Activated T-helper 1 cell treated with Interleukin-2 at 50 U/mL for 16 hours (primary cell): Measurements from ENCODE around the gene CLPSL1.
A peak's percentile ranks its signal among the peaks of the same experiment; 100 is the strongest.
"Not testable (repeated sequence)": the region's sequence is repeated elsewhere in the genome, so short reads cannot be mapped to it uniquely, and the experiment has no call there.

Experiments
- DNase-seq: peaks from one replicate; pipeline ENCODE4 v3.0.0-alpha.2; 2020; ENCODE audit warnings: low read depth

CLPSL1 gene, protein sequence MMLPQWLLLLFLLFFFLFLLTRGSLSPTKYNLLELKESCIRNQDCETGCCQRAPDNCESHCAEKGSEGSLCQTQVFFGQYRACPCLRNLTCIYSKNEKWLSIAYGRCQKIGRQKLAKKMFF

DNA sequence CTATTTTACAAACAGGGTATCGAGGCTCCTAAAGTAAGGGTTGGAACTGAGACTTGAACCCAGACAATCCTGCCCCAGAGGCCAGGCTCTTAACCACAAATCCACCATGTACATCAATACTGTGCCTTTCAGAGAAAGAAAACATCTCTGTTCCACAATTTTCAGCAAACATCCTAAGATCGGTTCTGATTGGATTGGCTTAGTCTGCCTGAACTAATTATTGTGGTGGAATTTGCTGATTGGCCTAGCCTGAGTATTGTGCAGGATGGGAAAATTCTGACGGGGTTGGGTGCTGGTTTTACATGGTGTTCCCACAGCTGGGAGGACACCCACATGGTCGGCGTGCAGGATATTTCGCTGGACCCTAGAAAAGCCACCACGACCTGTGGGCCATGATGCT lies at the start of gene CLPSL1:
CLPSL1 (plus strand) TSS at position 301 of the 400 bp plus-strand sequence; CDS start at position 393, 92 bp downstream.
- no peak for DNase-seq

DNA sequence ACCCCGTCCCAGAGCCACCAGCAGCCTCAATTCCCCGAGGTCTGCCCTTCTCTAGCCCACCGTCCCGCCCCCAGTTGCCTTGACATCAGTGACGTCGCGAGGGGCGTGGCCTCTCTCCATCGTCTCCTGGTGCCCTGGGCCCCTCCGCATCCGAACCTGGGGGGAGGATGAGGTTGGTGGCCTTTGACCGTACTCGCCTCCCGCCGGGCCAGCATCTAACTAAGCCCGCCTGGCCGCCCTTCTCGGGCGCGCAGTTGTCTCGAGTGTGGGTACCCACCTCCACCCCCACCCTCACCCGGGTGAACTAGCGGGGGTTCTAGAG lies 49.4 kb upstream of the CLPSL1 start:
- DNase-seq, result peak; percentile 82

DNA sequence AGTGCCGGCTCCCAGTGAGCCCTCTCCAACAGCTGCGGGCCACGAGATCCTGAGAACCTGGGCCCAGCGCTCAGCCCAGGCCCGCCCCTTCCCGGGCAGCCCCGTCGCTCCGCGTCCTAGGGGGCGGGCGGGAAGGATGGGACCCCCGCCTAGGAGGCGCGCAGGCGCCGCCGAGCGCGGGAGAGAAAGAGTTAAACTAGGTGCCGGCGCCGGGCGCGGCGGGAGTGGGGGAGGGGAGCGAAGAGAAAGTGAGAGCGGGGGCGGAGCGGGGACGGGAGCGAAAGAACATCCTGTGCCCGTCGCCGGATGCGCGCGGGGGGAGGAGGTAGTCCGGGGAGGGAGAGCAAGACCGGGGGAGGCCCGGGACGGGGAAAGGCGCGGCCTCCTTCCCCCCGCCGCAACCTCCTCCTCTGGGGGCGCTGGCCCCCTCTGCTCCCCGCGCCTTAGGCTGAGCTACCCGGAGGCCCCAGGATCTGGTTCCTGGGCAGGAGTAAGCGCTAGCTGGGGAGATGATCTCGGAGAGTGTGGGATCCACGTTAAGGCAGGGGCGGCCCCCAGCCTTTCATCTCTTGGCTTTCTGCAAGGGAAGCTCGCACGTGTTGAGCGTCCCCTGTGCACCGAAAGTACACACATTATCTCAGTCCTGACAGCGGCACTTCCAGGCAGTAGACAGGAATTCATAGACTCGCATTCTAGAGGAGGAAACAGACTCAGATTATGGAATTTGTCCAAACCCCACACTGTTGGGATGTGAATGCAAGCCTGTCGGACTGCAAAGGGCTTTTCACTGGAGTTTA lies 48.9 kb upstream of the CLPSL1 start:
- peak; percentile 90 for DNase-seq

DNA sequence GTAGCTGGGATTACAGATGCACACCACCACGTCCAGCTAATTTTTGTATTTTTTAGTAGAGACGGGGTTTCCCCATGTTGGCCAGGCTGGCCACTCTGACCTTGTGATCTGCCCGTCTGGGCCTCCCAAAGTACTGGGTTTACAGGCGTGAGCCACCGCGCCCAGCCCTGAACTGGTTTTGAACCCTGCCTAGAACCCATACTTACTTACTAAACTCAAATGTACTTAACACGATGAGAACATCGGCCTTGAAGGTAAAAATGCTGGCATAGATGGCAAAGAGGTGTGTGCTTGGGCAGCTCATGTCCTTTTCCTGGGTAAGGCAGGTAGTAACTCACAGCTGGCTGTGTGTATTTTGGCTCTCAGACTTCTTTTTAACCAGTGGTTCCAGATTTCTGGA lies 47.2 kb upstream of the CLPSL1 start:
- no peak for DNase-seq

DNA sequence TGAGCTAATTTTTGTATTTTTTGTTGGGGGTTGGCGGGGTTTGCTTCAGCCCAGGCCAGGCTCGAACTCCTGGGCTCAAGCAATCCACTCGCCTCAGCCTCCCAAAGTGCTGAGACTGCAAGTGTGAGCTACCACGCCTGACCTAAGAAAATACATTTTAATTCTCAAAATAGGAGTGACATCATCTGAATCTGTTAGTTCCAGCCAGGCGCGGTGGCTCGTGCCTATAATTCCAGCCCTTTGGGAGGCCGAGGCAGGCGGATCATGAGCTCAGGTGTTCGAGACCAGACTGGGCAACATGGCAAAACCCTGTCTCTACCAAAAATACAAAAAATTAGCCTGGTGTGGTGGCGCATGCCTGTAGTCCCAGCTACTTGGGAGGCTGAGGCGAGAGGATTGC lies 46.5 kb upstream of the CLPSL1 start:
- DNase-seq, result not testable (repeated sequence)

DNA sequence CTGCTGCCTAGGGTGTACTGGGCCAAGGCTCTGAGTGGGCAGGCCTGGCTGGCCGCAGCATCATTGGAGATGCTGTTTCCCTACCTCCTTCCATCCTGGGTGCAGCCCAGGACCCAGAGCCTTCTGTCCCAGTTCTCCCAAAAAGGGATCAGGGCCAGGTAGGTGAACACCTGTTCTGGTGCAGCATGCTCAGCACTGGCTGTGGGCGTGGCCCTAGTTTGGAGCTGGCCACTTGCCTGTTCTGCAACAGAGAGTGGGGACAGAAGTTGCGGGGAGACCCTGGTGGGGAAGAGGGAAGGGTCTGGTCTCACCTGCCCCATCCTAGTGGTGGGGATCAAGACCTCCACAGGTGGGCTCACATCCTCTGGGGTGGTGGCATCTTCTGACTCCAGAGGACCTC lies 45.4 kb upstream of the CLPSL1 start:
- DNase-seq, result no peak

DNA sequence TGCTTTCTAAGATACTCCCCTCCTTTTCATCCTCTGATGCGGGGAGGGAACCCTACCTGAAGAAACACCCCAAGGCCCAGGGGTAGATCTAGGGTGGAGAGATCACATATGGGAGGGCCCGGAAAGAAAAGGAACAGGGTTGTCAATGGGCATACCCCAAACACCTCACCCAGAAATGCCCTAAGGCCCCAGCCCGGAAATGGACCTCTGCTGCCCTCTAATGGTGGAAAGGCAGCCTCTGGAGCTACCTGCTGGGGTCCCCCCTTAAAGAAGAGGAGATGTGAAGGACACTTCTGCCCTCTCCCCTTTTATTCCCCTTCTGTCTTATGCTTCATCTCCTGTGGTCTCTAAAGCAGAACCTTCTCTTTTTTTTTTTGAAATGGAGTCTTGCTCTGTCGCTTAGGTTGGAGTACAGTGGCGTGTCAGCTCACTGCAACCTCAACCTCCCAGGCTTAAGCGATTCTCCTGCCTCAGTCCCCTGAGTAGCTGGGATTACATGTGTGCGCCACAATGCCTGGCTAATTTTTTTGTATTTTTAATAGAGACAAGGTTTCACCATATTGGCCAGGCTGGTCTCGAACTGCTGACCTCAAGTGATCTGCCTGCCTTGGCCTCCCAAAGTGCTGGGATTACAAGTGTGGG lies 44.4 kb upstream of the CLPSL1 start:
- peak; percentile 69 for DNase-seq

DNA sequence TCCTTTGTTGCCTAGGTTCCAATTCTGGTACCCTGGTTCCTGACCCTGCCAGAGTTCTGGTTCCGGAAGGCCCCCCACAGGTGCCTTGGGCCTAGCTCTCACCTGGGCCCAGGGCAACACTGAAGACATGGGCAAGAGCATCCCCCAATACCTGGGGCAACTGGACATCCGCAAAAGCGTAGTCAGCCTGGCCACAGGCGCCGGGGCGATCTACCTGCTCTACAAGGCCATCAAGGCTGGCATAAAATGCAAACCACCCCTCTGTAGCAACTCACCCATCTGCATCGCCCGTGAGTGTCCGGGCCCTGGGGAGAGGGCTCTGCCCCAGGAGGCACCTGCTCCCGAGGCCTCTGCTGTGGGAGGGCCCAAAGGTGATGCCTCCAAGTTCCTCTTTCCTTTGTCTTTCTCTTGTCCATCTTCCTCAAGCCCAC lies 43.8 kb upstream of the CLPSL1 start, which contains the start of gene ARMC12:
ARMC12 (plus strand) TSS at position 51 of the 431 bp plus-strand sequence; CDS start at position 128, 77 bp downstream.
- DNase-seq, result no peak

DNA sequence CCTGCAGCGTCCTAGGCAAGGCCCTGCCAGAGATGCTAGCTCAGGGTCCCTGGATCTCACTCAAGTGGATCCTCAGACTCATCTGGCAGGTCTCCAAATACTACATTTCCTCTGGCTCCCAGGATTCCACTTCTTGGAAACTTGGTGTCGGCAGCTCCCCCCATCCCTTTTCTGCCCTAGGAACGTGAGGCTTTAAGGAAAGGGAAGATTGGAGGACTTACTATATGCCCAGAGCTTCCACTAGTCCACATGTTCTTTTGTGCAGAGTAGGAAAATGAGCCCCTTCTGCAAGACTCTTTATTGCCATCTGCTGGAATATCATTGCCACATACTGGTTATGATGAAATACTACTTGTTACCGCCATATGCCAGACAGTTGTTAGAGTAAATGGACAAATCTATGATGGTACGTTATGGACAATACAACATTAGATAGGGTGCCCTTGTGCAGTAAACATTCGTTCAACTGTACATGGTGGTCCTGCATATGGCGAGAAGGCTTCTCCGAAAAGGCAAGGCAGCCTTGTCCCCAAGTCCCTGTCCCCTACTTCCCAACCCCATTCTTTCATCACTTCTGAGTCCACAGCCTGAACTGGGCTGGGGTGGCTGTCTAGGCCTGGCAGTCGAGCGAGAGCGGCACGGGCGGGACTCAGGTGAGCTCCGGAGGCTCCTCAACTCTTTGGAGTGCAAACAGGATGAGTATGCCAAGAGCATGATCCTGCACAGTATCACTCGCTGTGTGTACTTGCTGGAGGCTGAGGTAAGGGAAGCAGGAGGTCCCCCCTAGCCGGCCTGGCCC lies 43.2 kb upstream of the CLPSL1 start:
- DNase-seq, result no peak

DNA sequence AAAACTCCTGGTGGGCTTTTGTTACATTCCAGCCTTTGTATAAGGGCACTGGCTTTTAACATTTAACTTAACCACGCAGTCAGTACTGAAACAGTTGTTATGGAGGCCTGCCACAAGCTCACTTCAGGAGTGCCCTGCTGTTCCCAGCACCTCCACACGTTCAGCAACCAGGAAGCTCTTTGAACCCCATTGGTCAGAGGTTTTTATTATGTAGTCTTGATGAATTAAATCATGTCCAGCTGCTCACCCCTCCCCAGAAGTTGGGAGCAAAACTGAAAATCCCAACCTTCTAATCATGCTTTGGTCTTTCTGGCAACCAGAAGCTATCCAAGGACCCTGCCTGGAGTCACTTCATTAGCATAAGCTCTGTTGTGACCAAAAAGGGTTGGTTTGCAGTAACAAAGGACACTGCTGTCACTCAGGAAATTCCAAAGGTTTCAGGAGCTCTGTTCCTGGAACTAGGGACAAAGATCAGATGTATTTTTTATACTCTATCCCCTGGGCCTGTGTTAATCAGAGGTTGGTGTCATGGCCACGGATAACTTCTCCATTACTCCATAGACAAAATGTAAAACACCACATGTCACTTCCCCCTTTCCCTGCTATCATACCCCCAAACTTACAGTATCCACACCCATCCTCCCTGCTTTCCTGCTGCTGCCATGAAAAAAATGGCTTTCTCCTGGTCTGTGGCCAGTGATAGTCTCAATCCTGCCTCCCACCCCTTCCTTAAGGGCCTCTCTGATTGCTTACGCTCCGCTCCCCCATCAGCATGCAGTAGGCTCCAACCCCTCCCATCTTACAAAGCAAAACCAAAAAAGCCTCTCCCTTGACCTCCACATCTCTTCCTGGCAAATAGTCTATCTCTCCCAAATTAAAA lies 40.9 kb upstream of the CLPSL1 start:
- DNase-seq, result no peak

DNA sequence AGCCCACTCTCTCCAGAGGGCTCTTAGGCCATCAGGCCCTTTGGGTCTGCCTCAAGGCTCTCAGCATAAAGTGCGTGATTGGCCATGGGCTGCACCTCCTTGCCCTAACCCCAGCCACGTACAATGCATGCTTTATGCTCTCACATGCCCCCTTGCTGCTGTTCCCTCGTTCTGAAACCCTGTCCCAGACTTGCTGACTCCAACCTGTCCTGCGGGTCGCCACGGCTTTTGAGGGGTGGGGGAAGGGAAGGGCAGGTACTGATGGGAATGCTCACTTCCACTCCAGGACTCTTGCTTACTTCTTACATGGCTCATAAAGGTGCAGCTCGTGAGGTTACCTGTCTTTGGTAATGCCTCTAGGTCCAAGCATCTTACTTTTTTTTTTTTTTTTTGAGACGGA lies 38.0 kb upstream of the CLPSL1 start:
- DNase-seq, result no peak

DNA sequence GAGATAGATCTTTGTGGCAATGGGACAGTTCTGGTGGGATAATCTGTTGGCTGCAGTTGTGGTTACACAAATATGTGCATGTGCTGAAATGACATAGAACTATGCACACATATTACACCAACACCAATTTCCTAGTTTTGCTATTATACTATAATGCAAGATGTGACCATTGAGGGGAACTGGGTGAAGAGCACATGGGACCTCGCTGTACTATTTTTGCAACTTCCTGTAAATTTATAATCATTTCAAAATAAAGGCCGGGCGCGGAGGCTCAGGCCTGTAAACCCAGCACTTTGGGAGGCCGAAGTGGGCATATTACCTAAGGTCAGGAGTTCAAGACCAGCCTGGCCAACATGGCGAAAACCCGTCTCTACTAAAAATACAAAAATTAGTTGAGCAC lies 35.3 kb upstream of the CLPSL1 start:
- DNase-seq, result no peak

DNA sequence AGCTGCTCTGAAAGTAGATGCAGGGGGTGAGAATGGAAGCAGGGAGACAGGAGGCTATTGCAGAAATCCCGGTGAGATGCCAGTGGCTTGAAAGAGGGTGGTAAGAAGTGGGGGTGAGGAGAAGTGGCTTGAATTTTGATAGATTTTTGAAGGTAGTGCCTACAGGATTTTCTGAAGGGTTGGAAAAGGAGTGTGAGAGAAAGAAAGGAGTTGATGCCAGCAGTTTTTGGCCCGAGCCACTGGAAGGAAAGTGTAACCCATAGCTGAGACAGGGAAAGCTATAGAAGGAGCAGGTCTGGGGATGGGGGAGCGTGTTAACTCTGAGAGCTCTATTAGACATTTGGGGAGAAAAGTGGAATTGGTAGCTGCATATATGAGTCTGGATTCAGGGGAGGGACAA lies 34.3 kb upstream of the CLPSL1 start:
- DNase-seq, result no peak

DNA sequence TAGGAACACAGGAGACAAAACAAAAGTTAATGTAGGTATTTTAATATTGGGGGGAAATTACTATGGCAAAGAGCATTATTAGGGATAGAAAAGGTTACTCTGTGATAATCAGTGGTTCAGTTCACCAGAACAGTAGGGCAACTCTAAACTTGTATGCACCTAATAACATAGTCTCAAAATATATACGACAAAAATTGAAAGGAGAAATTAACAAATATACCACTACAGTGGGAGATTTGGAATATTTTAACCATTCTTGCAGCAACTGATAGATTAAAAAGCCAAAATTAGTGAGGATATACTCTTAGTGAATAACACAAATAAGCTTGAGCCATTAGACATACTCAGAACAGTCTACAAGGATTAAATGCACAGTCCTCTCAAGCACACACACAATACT lies 32.9 kb upstream of the CLPSL1 start:
- DNase-seq, result no peak

DNA sequence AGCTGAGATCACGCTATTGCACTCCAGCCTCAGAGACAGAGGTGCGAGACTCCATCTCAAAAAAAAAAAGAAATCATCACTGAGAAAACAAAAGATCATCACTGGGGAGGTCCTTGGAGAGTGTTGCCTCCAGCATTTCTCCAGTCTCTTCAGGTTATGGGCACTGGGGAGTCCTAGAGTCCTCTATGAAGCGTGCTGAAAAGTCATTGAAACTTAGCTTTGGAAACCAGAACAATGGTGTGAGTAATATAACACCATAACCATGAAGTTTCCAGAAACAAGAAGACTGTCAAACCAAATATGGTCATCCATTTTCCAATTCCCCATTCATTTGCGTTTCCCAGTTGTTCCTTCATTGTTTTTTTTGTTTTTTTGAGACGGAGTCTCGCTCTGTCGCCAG lies 30.3 kb upstream of the CLPSL1 start:
- DNase-seq, result no peak

DNA sequence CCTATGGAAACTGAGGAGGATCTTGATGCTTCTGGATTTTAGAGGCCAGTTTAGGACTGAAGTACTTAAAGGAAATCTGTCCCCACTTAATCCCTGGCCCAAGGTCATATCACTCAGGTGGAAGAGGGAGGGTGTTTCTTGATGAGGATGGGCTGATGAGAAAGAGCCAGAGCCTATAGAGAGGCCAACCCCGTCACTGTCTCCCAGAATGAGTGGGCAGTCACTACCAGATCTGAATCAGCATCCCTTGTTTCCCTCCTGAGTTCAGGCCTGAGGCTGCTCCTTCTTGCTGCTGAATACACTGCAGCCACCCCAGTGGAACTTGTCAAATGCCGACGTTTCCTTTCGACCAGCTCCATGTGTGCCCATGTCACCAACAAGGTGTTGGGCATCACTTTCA lies 29.2 kb upstream of the CLPSL1 start:
- no peak for DNase-seq

DNA sequence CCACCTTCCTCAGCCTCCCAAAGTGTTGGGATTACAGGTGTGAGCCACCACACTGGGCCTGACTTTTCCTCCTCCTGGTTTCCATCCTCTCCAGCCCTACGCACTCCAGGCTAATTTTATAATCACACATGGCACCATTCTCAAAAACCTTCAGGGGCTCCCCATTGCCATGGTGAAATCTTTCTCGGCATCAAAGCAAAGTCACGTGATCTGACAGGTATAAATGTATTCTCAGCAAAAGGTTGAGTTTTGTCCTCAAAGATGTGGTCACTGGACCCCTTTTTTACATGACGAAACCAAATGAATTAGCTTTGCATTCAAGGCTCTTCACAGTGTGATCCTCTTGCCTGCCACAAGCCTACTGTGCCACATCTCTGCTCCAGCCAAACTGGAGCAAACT lies 28.5 kb upstream of the CLPSL1 start:
- DNase-seq, result no peak

DNA sequence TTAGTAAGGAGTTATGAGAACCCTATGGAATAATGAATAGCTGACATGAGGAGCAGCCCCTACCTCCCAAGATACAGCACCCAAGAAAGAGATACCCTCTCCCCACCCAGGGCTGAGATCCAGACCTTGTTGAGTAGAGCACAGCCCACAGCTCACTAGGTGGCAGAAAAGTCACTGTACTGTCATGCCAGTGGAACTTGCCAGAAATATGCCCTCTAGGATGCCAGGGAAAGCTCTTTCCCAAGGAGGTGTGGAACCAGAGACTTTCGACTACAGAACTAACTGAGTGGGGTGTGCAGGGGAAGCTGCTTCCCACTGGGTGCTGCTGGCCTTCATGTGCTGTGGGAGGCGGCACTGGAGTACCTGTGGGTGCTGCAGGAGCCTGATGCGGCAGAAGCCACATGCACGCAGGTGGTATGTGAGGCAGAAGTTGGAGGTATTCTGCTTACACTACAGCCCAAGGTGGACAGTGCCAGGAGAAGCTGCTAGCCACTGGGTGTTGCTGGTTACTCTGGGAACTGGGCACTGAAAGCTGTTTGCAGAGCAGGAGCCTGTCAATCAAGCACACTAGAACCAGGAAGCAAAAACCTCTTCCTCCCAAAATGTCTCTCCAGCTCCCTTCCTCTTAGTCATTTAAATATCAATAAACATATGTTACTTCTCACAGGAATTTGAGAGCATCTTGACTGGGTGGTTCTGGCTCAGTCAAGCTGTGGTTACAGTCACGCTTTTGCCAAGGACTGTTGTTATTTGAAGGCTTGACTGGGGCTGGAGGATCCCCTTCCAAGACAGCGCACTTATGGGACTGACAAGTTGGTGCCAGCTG lies 26.2 kb upstream of the CLPSL1 start:
- no peak for DNase-seq

DNA sequence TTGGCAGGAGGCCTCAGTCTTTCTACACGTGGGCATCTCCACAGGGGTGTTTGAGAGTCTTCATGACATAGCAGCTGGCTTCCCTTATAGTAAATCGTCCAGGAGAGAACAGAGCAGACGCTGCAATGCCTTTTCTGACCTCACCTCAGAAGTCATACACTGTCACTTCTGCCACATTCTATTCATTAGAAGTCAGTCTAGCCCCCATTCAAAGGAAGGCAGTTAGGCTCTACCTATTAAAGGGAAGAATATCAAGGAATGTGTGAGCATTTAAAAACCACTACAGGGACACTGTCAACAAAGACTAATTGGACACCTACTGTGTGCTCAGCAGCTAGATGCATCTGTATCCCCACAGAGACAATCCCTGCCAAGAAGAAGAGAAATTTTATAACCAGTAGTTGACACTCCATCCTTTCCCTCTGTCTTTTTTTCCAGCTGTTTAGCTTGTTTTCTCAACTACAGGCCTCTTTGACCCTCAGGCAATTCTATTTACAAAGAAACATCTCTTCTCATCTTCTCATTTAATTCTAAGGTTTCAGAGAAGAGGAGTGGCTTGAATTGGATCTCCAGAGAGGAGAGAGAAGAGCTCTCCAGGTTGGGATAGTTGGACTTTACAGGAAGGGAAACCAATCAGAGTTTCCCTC lies 25.4 kb upstream of the CLPSL1 start:
- no peak for DNase-seq

DNA sequence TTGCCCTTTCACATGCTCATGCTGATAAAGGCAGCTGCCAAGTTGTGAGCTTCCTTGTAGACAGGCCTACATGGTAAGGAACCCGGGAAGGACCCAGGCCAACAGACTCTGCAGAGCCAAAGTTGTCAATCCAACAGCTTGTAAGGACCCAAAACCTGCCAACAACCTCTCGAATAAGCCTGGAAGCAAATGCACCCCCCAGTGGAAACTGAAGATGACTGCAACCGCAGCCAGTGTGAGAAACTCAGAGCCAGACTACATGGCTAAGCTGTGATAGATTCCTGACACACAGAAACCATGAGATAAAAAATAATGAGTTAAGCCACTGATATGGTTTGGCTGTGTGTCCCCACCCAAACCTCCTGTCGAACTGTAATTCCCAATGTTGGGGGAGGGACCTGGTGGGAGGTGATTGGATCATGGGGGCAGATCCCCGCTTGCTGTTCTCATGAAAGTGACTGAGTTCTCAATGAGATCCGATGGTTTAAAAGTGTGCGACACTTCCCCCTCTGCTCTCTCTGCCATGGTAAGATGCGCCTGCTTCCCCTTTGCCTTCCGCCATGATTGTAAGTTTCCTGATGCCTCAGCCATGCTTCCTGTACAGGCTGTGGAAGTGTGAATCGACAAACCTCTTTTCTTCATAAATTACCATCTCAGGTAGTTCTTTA lies 23.2 kb upstream of the CLPSL1 start:
- DNase-seq, result no peak
